IMR-90 (cell line): ENCODE measurements around the gene C1QL1.

Source experiments
- BHLHE40 ChIP-seq: fragments of 150-350 bp; IDR thresholded peaks from 2 replicates; pipeline ENCODE4 v1.6.1; 2016; ENCODE audit warnings: mild to moderate bottlenecking, low read depth, low read length
- CEBPB ChIP-seq: IDR thresholded peaks from 2 replicates; pipeline ENCODE4 v1.6.1; 2012; ENCODE audit warnings: low read depth, low read length, improper control_type of control experiment
- CHD1 ChIP-seq: IDR thresholded peaks from 2 replicates; pipeline ENCODE4 v1.6.1; 2012; ENCODE audit warnings: low read depth, low read length, improper control_type of control experiment
- FOS ChIP-seq: fragments of 150-350 bp; IDR thresholded peaks from 2 replicates; pipeline ENCODE4 v1.6.1; 2016; ENCODE audit warnings: low read depth, low read length
- MAFK ChIP-seq: IDR thresholded peaks from 2 replicates; pipeline ENCODE4 v1.6.1; 2012; ENCODE audit warnings: low read depth, low read length, improper control_type of control experiment
- MAZ ChIP-seq: IDR thresholded peaks from 2 replicates; pipeline ENCODE4 v1.6.1; 2012; ENCODE audit warnings: low read depth, mild to moderate bottlenecking, low read length, improper control_type of control experiment, moderate library complexity, borderline replicate concordance
- POLR2A ChIP-seq: IDR thresholded peaks from 2 replicates; pipeline ENCODE4 v1.6.1; 2012; ENCODE audit warnings: mild to moderate bottlenecking, low read depth, low read length
- RAD21 ChIP-seq: IDR thresholded peaks from 2 replicates; pipeline ENCODE4 v1.6.1; 2012; ENCODE audit warnings: low read length, improper control_type of control experiment
- RCOR1 ChIP-seq: IDR thresholded peaks from 2 replicates; pipeline ENCODE4 v1.6.1; 2012; ENCODE audit warnings: mild to moderate bottlenecking, low read length, improper control_type of control experiment; ENCODE audit not compliant: insufficient replicate concordance
- RFX5 ChIP-seq: IDR thresholded peaks from 2 replicates; pipeline ENCODE4 v1.8.0; 2012; ENCODE audit warnings: low read depth, mild to moderate bottlenecking, low read length, moderate library complexity
- SMC3 ChIP-seq: fragments of 150-350 bp; IDR thresholded peaks from 2 replicates; pipeline ENCODE4 v1.6.1; 2016; ENCODE audit warnings: low read depth, mild to moderate bottlenecking, antibody characterized with exemption, low read length, moderate library complexity
- TF ChIP-seq, protein P1 (sequence below): conservative IDR thresholded peaks from 2 replicates; pipeline ENCODE4 v1.5.1; 2012; ENCODE audit warnings: mild to moderate bottlenecking, low read depth, low read length, improper control_type of control experiment
- TF ChIP-seq, protein P2 (sequence below): fragments of 150-350 bp; IDR thresholded peaks from 2 replicates; pipeline ENCODE4 v1.6.1; 2016; ENCODE audit warnings: low read depth, mild to moderate bottlenecking, low read length, moderate library complexity, borderline replicate concordance
- TF ChIP-seq, protein P3 (sequence below): fragments of 150-350 bp; IDR thresholded peaks from 2 replicates; pipeline ENCODE4 v1.6.1; 2017; ENCODE audit warnings: mild to moderate bottlenecking, antibody characterized with exemption, low read length, low read depth

DNA sequence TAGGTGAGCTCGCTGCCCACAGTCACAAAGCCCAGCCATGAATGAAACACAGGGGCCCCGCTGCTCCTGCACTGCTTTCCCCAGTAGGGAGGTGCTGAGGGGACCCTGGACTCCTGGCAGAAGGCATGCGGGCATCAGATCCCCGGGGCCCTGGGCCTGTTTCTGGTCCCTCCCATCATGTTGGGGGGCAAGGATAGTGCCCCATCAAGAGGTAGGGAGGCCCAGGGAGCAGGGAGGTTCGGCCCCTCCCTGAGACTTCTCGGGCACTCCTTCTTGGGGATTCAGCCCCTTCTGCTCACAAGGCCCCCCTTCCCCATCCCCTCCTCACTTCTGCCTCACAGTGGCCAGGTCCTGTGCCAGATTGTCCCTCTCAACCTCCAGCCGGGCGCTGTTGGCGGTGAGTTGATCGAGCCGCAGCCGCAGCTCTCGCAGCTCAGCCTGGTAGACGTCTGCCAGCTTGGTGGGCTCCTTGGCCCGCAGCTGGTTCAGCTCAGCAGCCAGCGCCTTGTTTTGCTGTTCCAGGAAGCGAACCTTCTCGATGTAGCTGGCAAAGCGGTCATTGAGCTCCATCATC lies 53.3 kb downstream of the C1QL1 start:
- TF ChIP-seq, protein P1, sequence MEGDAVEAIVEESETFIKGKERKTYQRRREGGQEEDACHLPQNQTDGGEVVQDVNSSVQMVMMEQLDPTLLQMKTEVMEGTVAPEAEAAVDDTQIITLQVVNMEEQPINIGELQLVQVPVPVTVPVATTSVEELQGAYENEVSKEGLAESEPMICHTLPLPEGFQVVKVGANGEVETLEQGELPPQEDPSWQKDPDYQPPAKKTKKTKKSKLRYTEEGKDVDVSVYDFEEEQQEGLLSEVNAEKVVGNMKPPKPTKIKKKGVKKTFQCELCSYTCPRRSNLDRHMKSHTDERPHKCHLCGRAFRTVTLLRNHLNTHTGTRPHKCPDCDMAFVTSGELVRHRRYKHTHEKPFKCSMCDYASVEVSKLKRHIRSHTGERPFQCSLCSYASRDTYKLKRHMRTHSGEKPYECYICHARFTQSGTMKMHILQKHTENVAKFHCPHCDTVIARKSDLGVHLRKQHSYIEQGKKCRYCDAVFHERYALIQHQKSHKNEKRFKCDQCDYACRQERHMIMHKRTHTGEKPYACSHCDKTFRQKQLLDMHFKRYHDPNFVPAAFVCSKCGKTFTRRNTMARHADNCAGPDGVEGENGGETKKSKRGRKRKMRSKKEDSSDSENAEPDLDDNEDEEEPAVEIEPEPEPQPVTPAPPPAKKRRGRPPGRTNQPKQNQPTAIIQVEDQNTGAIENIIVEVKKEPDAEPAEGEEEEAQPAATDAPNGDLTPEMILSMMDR: no peak
- TF ChIP-seq POLR2A: no peak
- TF ChIP-seq MAZ: no peak
- no peak for TF ChIP-seq RFX5
- no peak for TF ChIP-seq BHLHE40
- TF ChIP-seq FOS: no peak
- TF ChIP-seq, protein P2, sequence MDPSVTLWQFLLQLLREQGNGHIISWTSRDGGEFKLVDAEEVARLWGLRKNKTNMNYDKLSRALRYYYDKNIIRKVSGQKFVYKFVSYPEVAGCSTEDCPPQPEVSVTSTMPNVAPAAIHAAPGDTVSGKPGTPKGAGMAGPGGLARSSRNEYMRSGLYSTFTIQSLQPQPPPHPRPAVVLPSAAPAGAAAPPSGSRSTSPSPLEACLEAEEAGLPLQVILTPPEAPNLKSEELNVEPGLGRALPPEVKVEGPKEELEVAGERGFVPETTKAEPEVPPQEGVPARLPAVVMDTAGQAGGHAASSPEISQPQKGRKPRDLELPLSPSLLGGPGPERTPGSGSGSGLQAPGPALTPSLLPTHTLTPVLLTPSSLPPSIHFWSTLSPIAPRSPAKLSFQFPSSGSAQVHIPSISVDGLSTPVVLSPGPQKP: no peak
- TF ChIP-seq, protein P3, sequence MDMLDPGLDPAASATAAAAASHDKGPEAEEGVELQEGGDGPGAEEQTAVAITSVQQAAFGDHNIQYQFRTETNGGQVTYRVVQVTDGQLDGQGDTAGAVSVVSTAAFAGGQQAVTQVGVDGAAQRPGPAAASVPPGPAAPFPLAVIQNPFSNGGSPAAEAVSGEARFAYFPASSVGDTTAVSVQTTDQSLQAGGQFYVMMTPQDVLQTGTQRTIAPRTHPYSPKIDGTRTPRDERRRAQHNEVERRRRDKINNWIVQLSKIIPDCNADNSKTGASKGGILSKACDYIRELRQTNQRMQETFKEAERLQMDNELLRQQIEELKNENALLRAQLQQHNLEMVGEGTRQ: no peak
- no peak for TF ChIP-seq RAD21
- TF ChIP-seq SMC3: no peak
- TF ChIP-seq CHD1: no peak
- no peak for TF ChIP-seq CEBPB
- TF ChIP-seq MAFK: no peak
- no peak for TF ChIP-seq RCOR1
